ENCODE data around the gene SNAP29.
"Not testable (repeated sequence)": the region's sequence is repeated elsewhere in the genome, so short reads cannot be mapped to it uniquely, and the experiment has no call there.

Gene SNAP29

GRCh38 chr22:20867179-20868024 is 8.6 kb downstream of the SNAP29 start:
- no peak for DNase-seq

GRCh38 chr22:20868025-20868962 is 9.5 kb downstream of the SNAP29 start:
- DNase-seq, result no peak

DNA sequence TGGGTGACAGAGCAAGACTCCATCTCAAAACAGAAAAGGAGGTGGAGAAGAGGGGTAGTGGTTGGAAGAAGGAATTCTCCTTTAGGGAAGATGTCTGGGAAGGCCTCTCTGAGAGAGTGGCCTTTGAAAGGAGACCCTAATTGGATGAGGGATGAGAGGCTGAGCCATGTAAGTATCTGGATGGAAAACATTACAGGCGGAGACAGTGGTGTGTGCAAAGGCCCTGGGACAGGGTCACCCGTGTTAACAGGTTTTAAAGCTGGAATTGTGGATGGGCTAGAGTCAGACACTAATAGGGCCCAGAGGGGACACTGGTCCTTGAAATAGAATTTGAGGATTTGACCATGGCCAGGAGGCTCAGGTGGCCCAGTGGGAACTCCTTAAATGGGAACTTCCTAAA is 10.4 kb downstream of the SNAP29 start:
- DNase-seq, result no peak

GRCh38 chr22:20873214-20873613 is 14.4 kb downstream of the SNAP29 start:
- DNase-seq, result no peak

DNA sequence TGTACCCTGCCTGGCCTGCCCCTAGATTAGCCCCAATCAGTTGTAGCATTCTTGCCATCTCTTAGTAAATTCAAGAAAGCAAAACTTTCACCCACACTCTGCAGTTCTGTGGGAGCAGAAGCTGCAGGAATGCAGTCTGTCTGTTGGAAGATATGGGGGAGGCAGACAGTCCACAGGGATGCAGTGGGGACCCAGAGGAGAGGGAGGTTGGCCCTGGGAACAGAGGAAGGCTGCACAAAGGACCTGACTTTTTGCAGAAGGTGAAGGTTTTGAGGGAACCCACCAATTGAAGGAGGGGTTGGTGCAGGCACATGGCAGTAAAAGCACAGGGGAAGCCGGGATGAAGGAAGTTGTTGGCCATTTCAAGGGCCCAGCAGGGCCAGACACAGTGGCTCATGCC is 16.5 kb downstream of the SNAP29 start:
- DNase-seq, result no peak

DNA sequence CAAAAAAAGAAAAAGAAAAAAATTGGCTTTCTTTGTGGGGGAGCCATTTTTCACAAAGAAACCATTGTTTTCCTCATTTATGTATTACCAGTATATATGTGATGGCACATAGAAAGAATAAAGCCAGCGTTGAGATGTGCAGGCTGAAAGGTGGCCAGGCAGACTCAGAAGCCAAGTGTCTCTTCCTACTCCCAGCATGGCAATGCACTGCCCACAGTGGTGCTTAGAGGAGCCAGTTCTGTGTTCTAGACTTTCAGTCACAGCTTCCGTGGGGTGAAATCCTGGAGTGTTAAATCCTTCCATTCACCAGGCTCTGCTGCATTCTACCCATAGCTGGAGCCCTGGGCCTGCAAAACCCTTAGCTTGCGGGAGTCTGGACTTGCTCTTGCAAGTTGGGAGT is 18.9 kb downstream of the SNAP29 start:
- no peak for DNase-seq

- DNase-seq, result no peak
These were observed 22.4 kb downstream of the SNAP29 start for GRCh38 chr22:20881231-20881630.

GRCh38 chr22:20881869-20882815 is 23.3 kb downstream of the SNAP29 start:
- no peak for DNase-seq

GRCh38 chr22:20882855-20883254 is 24.0 kb downstream of the SNAP29 start:
- DNase-seq, result no peak

DNA sequence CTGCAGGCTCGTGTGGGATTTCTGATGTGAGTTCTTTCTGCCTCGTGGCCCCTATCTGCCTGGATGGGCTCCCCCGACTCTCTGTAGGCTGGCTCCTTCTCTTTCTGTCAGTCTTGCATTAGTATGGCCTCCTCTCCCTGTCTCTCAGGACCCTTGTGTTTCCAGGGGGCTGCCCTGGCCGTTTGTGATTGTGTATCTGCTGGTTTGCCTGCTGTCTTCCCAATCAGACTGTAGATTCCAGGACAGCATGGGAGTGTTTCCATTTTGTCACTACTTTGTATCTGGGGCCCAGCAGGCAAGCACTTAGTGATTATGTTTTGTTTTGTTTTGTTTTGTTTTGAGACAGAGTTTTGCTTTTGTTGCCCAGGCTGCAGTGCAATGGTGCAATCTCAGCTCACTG is 25.6 kb downstream of the SNAP29 start:
- DNase-seq, result no peak

DNA sequence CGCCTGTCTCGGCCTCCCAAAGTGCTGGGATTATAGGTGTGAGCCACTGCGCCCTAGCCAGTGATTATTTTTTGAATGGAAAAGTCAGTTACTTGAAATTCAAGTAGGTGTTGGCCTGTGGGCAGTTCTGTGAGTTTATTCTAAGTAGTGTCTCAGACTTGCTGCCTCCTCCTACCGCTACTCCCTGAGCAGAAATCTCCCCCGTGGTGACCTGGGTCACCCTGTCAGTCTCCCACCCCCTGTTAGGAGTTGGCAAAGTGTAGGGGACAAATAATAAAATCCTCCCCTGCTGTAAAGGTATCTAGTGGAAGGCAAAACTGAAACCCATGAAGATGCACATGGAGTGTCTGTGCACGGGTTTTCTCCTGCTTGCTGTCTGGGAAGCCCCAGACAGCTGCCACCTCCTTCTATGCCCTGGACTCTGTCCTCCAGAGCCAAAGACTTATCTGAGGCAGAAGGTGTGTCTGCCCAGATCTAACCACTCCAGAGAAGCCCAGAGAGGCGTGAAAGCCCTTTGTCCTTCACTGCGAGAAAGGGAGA is 26.3 kb downstream of the SNAP29 start:
- DNase-seq, result no peak

- peak; percentile 61 to 68 for DNase-seq
These were observed 26.9 kb downstream of the SNAP29 start for GRCh38 chr22:20885557-20886323.

- DNase-seq, result no peak
These were observed 28.6 kb downstream of the SNAP29 start for GRCh38 chr22:20887375-20887774.

GRCh38 chr22:20889025-20889704 is 30.4 kb downstream of the SNAP29 start:
- DNase-seq, result no peak

GRCh38 chr22:20889904-20890540 is 31.2 kb downstream of the SNAP29 start:
- no peak for DNase-seq

- DNase-seq, result no peak
These were observed 32.2 kb downstream of the SNAP29 start for GRCh38 chr22:20890975-20891374.

DNA sequence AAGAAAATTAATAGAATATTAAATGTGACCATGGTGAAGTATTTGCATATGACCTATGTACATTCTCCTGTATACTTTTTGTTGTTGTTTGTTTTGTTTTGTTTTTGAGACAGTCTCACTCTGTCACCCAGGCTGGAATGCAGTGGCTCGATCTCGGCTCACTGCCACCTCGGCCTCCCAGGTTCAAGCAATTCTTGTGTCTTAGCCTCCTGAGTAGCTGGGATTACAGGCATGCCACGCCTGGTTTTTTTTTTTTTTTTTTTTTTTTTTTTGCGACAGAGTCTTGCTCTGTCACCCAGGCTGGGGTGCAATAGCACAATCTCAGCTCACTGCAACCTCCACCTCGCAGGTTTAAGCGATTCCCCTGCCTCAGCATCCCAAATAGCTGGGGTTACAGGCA is 38.9 kb downstream of the SNAP29 start:
- DNase-seq, result not testable (repeated sequence)

DNA sequence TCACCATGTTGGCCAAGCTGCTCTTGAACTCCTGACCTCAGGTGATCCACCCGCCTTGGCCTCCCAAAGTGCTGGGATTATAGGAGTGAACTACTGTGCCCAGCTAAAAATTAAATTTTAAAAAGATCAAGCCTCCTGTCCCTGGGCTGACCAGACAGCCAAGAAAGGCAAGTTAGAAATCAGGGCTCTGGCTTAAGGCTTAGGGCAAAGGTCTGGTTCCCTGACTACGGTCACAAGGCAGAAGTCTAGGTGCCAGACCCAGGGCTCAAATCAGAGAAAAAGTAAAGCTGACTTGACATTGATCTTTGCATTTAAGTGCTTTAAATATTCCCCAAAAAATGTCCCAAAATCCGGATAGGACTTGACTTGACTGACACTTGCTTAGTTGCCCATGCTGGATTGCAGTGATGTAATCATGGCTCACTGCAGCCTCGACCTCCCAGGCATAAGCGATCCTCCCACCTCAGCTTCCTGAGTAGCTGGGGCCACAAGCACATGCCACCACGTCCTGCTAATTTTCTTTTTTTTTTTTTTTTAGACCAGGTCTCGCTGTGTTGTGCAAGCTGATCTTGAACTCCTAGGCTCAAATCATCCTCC is 41.1 kb downstream of the SNAP29 start:
- no peak for DNase-seq

DNA sequence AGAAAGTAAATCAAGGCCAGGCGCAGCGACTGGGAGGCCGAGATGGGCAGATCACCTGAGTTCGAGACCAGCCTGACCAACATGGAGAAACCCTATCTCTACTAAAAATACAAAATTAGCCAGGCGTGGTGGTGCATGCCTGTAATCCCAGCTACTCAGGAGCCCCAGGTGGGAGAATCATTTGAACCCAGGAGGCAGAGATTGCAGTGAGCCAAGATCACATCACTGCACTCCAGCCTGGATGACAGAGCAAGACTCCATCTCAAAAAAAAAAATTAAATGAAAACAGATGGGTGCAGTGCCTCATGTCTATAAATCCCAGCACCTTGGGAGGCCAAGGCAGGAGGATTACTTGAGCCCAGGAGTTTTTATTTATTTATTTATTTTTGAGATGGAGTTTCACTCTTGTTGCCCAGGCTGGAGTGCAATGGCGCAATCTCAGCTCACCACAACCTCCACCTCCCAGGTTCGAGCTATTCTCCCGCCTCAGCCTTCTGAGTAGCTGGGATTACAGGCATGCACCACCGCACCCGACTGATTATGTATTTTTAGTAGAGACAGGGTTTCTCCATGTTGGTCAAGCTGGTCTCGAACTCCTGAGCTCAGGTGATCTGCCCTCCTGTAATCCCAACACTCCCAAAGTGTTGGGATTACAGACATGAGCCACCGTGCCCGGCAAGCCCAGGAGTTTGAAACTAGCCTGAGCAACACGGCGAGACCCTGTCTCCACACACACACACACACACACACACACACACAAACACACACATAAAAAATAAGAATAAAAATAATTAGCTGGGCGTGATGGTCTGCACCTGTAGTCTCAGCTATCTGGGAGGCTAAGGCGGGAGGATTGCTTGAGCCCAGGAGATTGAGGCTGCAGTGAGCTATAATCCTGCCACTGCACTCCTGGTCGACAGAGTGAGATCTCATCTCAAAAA is 42.6 kb downstream of the SNAP29 start:
- not testable (repeated sequence) for DNase-seq

Data from activated T-cell treated with anti-CD3 and anti-CD28 coated beads, Interleukin-2, amount 50 U/mL, for 48 hours (primary cell).